H54 (cell line): ENCODE measurements around the gene ATXN3.

Experiments
- DNase-seq: peaks from one replicate; pipeline ENCODE4 v3.0.0; 2011; ENCODE audit warnings: low spot score, mixed read lengths; ENCODE audit not compliant: insufficient read length
- FAIRE-seq: peaks from 3 replicates; lab custom pipeline; 2011; peaks lifted over from hg19 to GRCh38; lab: Jason Lieb, UNC
- POLR2A ChIP-seq: IDR thresholded peaks from 2 replicates; pipeline ENCODE4 v1.6.1; 2011; ENCODE audit warnings: low read depth, mild to moderate bottlenecking, low read length

ATXN3 gene

GRCh38 chr14:92039719-92040430, 66.5 kb downstream of the ATXN3 start, which contains the start of gene TRIP11:
TSS of gene TRIP11 (minus strand) at chr14:92040059. CDS start at chr14:92039685, 374 bp downstream.
- peak; percentile 87 for DNase-seq

GRCh38 chr14:92039063-92039718, 67.2 kb downstream of the ATXN3 start:
- TF ChIP-seq POLR2A: peak; percentile 32; the same call in 1 of the 2 replicates
- DNase-seq: peak; percentile 50
- FAIRE-seq: peak; percentile 88

More at GRCh38 chr14:92039719-92040430, 66.5 kb downstream of the ATXN3 start, which contains the start of gene TRIP11:
- peak; percentile 92 for FAIRE-seq
- TF ChIP-seq POLR2A: peak; percentile 79

- FAIRE-seq: no peak
- DNase-seq: no peak
- no peak for TF ChIP-seq POLR2A
These were observed 68.4 kb downstream of the ATXN3 start for GRCh38 chr14:92037989-92038388.

- DNase-seq: no peak
- TF ChIP-seq POLR2A: no peak
- no peak for FAIRE-seq
These were observed 70.5 kb downstream of the ATXN3 start for GRCh38 chr14:92035890-92036289.

GRCh38 chr14:92033906-92034687, 72.3 kb downstream of the ATXN3 start:
- DNase-seq: no peak
- TF ChIP-seq POLR2A: no peak
- no peak for FAIRE-seq

GRCh38 chr14:92033433-92033832, 72.9 kb downstream of the ATXN3 start:
- FAIRE-seq (no peak), DNase-seq (no peak)
- no peak for TF ChIP-seq POLR2A

GRCh38 chr14:92026548-92027190, 79.7 kb downstream of the ATXN3 start:
- no peak for TF ChIP-seq POLR2A
- no peak for DNase-seq
- FAIRE-seq: no peak

GRCh38 chr14:92022036-92022435, 84.3 kb downstream of the ATXN3 start:
- no peak for DNase-seq
- no peak for FAIRE-seq
- no peak for TF ChIP-seq POLR2A

- DNase-seq: no peak
- FAIRE-seq: peak; percentile 38
- no peak for TF ChIP-seq POLR2A
These were observed 84.9 kb downstream of the ATXN3 start for GRCh38 chr14:92021523-92021922.

GRCh38 chr14:92014040-92014439, 92.3 kb downstream of the ATXN3 start:
- no peak for TF ChIP-seq POLR2A
- DNase-seq: no peak
- peak; percentile 27 for FAIRE-seq

- DNase-seq: no peak
- TF ChIP-seq POLR2A: no peak
- FAIRE-seq: no peak
These were observed 94.1 kb downstream of the ATXN3 start for GRCh38 chr14:92012121-92012748.

- FAIRE-seq (no peak), DNase-seq (no peak)
- no peak for TF ChIP-seq POLR2A
These were observed 95.7 kb downstream of the ATXN3 start for GRCh38 chr14:92010644-92011043.

- FAIRE-seq: no peak
- no peak for DNase-seq
- no peak for TF ChIP-seq POLR2A
These were observed 96.8 kb downstream of the ATXN3 start for GRCh38 chr14:92009604-92010003.
